IPS-NIHi7 (cell line): Measurements from ENCODE around the gene ADAMTS12.

Experiments
- DNase-seq: peaks from one replicate; pipeline ENCODE4 v3.0.0; 2012; ENCODE audit warnings: mixed read lengths; ENCODE audit errors: extremely low spot score

The ADAMTS12 gene

GRCh38 chr5:33762859-33763258, 128.9 kb downstream of the ADAMTS12 start:
- no peak for DNase-seq

GRCh38 chr5:33761139-33761538, 130.7 kb downstream of the ADAMTS12 start:
- DNase-seq: peak; percentile 45

DNA sequence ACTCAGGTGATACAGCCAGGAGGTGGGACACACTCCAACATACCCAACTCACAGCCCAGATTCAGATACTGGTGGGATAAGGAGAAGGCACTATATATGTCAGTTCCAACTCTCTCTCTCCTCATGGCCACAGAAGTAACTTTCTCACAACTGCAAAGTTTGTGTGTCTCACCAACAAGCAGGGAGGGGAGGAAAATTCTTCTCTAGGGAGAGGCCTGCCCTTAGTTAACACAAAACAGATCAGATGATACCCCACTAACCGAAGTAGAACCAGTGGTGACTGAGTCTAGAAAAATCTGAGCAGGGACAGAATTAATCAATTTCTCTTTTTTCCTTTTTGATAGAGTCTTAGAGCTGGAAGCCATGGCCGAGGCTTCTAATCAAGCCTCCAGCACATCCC, 133.1 kb downstream of the ADAMTS12 start:
- no peak for DNase-seq

DNA sequence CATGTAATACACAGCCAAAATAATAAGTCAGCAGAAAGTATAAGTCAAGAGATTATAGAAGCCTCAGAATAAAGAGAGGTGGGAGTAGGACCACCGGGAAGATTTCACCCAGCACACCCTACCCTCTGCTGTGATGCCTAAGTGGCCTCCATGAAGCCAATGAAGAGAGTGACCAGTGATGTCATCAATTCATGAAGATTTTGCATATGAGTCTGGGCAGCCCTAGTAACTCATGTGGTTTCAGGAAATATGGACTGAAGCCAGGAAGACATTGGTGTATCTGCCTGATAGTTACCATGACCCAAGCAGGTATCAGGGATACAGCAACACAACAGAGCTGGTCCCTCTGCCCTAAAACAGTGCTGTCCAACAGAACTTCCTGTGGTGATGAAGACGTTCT, 135.3 kb downstream of the ADAMTS12 start:
- DNase-seq: no peak

GRCh38 chr5:33755231-33755630, 136.6 kb downstream of the ADAMTS12 start:
- no peak for DNase-seq

DNA sequence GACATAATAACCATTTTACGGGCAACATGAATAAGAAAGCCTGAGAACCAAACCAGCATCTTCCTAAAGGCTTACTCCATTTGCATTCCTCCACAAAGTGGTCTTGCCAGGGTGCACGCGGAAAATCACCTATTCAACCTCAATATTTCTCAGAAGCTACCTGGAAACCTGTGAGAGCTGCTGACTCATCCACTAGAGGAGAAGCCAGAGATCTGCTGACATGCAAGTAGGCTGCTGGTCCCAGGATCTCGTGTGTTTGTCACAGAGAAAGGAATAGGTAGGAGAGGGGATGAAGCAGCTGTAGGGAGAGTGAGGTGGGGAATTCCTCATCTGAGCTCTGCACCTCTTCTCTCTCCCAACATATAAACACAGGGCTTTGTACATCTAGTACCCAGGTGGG, 138.1 kb downstream of the ADAMTS12 start:
- DNase-seq: no peak

DNA sequence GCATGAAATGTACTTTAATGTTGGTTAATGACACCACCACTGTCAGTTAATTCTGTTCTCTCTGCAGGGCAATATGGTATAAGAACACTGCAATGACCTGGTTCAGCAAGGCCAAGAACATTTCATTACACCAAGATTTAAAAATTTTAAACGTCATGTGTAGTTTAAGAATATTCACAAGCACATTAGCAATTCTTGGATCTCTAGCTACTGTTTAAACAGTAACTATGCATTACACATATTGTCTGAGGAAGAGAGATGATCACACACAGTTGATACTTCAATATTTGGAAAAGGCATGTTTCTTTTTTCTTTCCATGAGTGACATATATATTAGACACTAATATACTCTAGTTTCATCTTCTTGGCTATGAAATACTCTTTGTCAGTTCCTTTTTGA, 143.0 kb downstream of the ADAMTS12 start:
- no peak for DNase-seq

GRCh38 chr5:33745101-33745770, 146.6 kb downstream of the ADAMTS12 start:
- DNase-seq: no peak

DNA sequence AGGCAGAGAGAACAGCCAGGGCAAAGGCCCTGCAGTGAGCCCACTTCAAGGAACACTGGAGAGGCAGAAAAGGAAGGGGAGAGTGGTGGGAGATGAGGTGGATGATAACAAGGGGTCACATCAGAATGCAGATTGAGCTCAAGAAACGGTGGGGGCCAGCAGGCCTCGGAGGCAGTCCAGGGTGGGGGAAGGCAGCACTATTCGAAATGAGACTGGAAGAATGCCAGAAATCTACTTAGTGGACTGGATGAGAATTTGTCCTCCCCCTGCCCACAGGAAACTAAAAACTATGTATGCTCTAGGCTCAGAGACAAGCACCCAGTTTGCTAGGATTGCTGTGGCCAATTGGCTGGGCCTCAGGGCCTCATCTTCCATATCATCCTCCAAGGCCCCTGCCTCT, 148.7 kb downstream of the ADAMTS12 start:
- DNase-seq: no peak

DNA sequence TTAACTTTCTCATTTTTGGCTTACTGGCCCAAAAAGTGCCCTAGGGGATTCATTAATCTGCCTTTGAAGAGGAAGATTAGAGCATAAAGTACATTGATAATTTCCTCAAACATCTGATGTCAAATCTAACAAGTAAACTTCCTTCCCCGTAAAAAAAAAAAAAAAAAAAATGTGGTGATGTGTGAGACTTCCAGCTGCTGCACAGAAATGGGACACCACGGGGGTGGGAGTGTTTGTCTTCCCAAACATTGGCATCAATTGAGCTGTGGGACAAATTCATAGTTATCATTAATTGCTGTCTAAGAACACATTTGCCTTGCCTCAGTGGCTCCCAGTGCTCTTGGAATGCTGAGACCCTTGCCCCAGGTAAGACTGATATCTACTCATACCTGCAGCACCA, 149.6 kb downstream of the ADAMTS12 start:
- no peak for DNase-seq

DNA sequence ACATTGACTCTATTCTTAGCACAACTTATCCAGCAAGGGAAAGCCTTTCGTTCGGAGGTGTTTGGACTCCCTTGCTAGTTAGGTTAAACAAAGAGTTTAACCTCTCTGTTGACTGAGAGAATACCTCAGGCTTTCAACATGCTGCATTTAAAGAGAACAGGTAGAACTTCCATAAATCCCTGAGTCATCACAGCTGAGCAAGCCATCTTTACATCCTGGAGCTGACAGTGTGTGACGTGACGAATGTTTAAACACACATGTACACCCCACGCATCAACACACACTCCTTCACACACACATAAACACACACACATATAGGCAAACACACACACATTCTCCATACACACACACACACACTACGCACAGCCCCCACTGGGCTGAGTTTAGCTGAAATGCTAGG, 152.8 kb downstream of the ADAMTS12 start:
- no peak for DNase-seq

GRCh38 chr5:33738097-33738496, 153.7 kb downstream of the ADAMTS12 start:
- no peak for DNase-seq

DNA sequence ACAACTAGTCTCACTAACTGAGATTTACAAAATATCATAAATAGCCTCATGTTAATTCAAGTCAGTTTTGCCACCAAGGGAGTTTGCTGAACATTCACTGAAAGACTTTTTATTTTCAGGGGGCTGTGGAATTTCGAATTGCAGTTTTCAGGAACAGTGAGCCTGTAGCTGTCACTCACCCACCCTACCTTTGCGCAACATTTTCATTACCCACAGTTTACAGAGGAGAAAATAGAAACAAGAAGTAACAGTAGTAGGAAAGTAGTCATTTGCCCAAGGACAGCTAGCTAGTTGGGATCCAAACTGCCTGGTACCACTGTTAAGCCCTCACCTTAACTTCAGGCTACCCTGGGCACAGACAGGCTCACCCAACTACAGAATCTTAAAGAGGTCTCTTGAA, 154.1 kb downstream of the ADAMTS12 start:
- DNase-seq: no peak

- DNase-seq: no peak
Measured at GRCh38 chr5:33737284-33737683, 154.5 kb downstream of the ADAMTS12 start.

DNA sequence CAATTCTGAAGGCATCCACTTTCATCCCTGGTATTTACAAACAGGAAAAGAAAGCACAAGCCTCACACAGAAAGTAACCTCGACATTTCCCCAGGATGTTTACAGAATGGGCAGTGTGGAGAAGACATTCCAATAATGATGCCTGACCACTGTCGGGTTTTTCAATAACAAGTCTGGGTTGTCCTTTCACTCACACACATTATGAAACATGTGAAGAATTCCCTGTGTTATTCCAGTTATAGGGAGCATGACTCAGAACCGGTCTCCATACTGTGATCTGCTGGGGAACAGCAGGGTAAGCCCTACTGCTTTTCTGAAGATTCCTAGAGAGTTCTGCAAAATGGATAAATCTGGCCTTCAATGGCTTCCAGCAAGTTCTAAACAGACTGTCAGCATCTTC, 155.3 kb downstream of the ADAMTS12 start:
- no peak for DNase-seq

- no peak for DNase-seq
Measured at GRCh38 chr5:33735072-33735471, 156.7 kb downstream of the ADAMTS12 start.

DNA sequence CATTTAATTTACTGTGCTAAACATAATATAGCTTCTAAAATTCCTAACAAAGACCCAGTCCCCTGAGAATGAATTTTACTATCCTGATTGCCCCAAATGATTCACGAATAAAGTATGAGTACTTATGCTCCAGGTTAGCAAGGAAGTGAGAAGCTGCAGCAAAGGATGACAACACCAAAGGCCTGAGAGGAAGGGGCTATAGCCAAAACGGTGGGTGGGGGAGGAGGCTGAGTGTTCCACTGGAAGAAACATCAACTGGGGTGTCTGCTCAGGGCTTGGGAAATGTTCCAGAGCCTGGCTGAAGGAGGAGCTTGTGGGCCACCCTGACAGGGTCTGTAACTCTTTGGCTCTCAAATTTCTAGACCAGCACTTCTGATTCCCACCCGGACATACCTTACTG, 157.3 kb downstream of the ADAMTS12 start:
- peak; percentile 39 for DNase-seq

DNA sequence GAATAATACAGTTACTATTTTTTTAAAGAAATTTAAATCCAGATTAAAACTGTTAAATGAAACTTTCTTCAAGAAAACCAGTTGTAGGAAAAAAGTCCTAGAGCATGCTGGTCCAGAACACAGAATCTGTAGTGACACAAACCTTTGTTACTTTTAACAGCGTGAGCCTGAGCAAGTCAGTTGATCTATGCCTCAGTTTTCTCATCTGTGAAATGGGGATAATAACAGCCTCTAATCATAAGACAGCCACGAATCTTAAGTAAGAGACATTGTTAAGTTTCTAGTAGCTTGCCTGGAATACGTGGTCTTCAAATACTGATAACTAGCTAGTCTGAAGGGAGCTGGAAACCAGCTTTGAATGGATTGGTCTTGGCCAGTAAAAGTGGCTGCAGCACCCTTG, 158.6 kb downstream of the ADAMTS12 start:
- no peak for DNase-seq

DNA sequence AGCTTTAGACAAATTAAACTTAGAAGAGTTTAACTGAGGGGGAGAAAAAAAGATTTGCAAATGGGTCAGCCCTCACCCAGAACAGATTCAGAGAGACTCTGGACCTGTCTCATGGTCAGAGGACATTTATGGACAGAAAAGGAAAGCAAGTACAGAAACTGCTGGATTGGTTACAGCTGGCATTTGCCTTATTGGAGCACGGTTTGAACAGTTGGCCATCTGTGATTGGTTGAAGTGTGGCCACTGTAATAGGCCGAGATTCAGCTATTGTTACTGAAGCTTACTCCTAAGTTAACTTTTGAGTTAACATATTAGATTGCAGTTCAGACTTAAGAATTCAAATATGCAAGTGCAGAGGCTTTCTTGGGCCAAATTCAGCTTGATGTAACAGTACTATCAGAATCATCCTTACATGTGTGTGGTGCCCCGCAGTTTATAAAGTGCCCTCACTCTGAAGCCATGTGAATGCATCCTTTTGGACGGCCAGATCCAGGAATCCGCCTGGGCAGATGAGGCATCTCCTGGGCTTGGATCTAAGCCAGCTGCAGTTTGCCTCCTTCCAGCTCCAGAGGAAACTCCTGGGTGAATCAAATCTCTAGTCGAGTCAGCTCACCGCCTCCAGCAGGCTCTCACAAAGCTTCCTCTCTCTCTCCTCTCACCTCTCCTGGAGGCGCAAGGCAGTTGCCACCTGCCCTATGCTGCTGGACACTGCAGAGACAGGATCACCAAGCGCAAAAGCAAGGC, 165.2 kb downstream of the ADAMTS12 start:
- no peak for DNase-seq

DNA sequence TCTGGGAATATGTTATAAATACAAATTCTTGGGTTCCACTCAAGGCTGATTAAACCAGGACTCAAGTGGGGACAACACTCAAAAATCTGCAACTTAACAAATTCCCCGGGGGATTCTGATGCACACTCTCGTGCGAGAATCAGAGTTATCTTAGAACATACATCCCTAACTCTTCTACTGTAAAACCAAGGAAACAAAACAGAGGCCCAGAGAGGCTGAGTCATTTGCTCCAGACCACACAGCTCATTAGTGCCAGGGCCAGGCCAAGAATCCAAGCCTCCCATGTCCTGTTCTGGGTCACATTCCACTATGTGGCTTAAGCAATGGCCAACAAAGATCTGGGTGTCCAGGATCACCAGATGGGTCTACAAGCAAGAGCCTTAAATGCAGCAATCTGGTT, 166.0 kb downstream of the ADAMTS12 start:
- DNase-seq: no peak

DNA sequence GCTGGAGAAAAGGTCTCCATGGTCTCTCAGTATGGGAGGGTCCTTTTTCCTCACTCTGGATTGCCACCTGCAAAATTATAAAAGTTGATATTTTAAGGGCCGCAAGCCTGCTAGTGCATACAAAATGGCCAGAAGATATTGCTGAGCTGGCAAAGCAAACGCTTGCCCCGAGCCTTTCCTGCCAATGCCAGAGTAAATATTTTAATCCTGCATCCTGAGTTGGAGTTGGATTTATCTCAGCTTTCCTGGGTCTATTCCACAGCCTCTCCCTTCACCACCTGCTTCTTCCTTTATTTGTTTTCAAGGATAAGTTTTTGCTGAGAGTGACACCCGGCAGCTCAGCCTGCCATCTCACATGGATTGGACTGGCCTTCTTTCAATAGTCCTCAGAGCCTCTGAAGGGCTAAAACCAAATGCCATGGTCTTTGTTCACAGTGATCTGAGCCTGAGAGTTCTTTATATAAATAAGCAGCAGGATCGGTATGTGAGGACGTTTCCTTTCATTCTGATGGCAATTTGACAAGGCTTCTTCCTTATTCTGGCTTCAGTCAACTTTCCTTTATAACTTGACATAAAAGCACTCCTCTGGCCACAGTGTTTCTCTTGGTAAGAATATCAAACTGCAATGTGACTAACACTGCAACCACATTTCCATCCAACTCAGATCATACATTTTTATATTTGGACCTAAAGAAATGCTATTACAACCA, 170.1 kb downstream of the ADAMTS12 start:
- no peak for DNase-seq

GRCh38 chr5:33720176-33720575, 171.6 kb downstream of the ADAMTS12 start:
- no peak for DNase-seq

DNA sequence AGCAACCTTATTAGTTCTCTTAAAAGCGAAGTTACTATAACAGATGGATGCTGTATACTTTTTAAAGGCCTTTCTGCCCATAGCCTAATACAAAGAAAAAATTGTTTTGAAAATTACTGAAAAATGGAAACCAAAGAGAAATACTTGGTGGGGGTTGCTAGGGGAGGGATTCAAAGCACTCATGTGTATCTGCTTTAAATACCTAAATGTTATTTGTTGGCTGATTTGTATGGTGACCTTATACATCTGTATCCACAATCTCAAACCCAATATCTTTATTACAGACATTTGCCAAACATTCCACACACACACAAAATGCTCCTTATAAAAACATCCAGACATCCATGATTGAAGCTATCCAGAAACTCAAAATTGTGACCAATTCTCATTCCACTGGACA, 172.0 kb downstream of the ADAMTS12 start:
- no peak for DNase-seq
